SK-N-MC (cell line): ENCODE data around the gene TPR.
"Not testable (repeated sequence)": the region's sequence is repeated elsewhere in the genome, so short reads cannot be mapped to it uniquely, and the experiment has no call there.

Experiments
- EZH2 ChIP-seq: fragments of 200-600 bp; sonication (generic); IDR thresholded peaks from one replicate; pipeline ENCODE4 v1.6.1; 2017; ENCODE audit warnings: antibody characterized with exemption
- POLR2AphosphoS5 ChIP-seq: IDR thresholded peaks from 2 replicates; pipeline ENCODE4 v1.6.1; 2012; ENCODE audit warnings: mild to moderate bottlenecking, low read depth, low read length, borderline replicate concordance

GRCh38 chr1:186401446-186401845, 26.4 kb upstream of the TPR start:
- not testable (repeated sequence) for TF ChIP-seq EZH2, POLR2AphosphoS5
